ENCODE results near the gene SGO1.

The SGO1 gene

GRCh38 chr3:20154928-20155327 is 31.1 kb downstream of the SGO1 start:
- DNase-seq (ENCODE audit: low read depth in 2 of 2), result no peak

DNA sequence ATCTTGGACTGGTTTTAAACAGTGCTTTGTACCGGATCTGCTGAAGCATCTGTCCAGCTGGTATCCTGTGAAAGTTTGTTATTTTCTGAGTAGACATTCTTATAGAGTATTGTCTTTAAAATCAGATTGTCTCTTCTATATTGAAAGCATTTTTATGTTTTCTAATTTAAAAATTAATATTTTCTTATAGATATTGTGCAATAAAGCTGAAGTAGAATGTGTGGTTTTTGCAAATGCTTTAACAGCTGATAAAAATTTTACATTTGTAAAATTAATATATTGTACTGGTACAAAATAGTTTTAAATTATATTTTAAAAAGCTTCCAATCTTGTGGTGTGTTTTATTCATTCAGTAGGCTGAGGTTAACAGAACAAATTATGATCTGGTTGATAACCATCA is 31.9 kb downstream of the SGO1 start:
- DNase-seq (ENCODE audit: low read depth in 2 of 2), result no peak

GRCh38 chr3:20148466-20148865 is 37.5 kb downstream of the SGO1 start:
- DNase-seq (ENCODE audit: low read depth in 2 of 2), result no peak

GRCh38 chr3:20147361-20147760 is 38.6 kb downstream of the SGO1 start:
- no peak for DNase-seq (ENCODE audit: low read depth in 2 of 2)

DNA sequence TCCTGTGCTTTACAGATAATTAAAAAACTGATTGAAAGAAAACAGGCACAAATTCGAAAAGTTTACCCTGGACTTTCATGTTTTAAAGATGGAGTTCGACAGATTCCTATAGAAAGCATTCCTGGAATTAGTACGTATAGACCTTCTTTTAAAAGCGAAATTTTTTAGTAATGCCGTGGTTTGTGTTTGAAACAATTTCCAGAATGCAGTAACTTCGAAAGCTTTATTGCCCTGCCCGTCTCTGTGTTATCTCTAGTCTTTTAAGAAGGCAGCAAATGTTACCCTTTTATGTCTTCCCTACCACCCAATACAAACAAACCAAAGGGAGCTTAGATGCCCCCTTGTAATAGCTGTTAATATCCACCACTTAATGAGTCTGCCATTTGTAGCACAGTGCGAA is 39.7 kb downstream of the SGO1 start:
- no peak for DNase-seq (ENCODE audit: low read depth in 2 of 2)

- DNase-seq (ENCODE audit: low read depth in 2 of 2), result no peak
Observed at GRCh38 chr3:20145874-20146273, 40.1 kb downstream of the SGO1 start.

DNA sequence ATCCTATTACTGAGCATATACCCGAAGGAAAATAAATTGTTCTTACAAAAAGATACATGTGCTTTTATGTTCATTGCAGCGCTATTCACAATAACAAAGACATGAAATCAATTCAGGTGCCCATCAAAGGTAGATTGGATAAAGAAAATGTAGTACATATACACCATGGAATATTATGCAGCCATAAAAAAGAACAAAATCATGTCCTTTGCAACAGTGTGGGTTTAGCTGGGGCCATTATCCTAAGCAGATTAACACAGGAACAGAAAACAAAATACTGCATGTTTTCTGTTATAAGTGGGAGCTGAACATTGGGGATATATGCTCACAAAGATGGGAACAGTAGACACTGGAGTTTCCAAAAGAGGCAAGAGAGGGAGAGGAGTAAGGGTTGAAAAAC is 42.5 kb downstream of the SGO1 start:
- no peak for DNase-seq (ENCODE audit: low read depth in 2 of 2)

- no peak for DNase-seq (ENCODE audit: low read depth in 2 of 2)
Observed at GRCh38 chr3:20142517-20142916, 43.5 kb downstream of the SGO1 start.

DNA sequence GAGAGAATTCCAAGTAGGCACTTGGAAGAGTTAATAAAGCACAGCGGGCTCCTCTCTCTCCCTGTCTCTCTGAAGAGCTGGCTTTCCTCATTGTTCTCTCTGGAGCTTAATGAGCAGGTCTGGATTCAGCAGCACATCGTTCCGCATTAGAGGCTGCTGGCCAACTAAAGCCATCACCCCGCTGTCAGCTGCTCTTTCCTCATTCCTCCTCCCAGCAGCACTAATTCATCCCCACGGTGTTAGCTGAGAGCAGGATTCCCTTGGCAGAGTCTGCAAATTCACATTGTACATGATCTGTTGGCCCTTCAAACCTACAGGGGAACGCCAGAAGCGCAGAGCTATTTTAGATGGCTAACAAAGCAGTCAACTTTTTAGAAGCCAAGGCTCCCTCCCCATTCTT is 44.2 kb downstream of the SGO1 start:
- no peak for DNase-seq (ENCODE audit: low read depth in 2 of 2)

- no peak for DNase-seq (ENCODE audit: low read depth in 2 of 2)
Observed at GRCh38 chr3:20141316-20141715, 44.7 kb downstream of the SGO1 start.

DNA sequence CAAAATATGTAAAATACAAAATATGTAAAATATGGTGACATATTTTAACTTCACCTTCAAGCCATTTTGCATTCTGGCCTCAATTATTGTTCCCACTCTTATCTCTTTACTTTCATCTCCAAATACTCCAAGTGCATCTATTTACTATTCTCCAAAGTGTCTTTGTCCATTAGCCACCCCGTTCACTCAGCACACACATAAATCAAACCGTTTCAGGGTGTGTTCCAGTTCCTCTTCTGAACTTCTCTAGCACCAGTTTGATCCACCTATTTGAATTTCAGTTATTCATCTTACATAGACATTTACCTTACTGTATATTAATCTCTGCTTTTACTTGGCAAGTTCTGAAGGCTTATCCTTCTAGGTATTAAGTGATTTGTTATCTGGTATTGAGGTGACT is 45.1 kb downstream of the SGO1 start:
- DNase-seq (ENCODE audit: low read depth in 2 of 2), result no peak

GRCh38 chr3:20137647-20138046 is 48.4 kb downstream of the SGO1 start:
- DNase-seq (ENCODE audit: low read depth in 2 of 2), result no peak

DNA sequence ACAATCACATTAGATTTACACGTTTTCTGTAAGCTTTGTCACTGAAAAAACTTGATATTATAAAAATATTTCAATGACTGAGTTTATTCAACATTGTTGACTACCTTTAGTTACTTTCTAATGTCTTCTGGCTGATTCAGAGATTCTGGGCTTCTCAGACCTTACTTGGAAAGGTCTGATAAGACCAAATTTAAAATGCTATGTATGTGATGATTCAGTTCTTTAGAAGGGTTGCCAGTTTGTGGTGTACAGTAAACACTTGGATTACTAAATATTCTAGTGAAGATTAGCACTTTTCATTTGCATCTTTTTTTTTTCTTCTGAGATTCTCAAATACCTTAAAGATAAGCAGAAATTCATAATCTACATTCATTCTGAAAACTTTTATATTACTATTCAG is 49.8 kb downstream of the SGO1 start:
- no peak for DNase-seq (ENCODE audit: low read depth in 2 of 2)

DNA sequence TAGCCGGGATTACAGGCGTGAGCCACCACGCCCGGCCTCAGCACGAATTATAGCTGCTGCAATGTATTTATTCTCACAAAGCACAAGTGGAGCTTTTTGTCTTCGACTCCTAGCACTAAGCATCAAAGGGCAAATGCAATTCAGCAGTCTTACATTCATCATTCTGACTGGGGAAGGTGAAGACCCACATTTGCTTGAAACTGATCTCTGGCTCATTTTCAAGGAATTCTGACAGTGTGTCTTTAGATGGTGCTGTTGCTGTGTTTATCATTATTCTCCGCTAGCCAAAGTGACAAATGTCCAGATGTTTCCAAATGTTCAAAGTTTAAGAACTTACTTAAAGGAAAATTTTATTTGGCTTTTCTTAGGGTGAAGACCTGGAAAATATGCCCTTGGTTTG is 55.9 kb downstream of the SGO1 start:
- DNase-seq (ENCODE audit: low read depth in 2 of 2), result no peak

DNA sequence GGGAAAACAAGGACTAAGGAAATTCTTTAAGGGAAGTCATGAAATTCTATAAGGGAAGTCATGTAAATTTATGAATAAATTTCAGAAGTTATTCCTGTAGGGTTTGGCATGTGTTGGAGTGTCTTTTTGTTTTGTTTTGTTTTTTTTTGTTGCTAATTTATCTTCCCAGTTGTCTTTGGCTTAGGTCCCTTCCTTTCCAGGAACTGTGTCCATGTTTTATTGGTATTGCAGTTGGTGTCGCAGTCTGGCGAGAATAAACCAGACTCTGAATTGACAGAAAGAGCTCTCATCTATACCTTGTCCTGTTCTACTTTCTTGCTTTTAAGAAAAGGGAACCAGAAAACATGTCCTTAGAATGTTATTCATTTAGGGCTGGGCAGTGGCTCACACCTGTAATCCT is 57.6 kb downstream of the SGO1 start:
- DNase-seq (ENCODE audit: low read depth in 2 of 2), result no peak

DNA sequence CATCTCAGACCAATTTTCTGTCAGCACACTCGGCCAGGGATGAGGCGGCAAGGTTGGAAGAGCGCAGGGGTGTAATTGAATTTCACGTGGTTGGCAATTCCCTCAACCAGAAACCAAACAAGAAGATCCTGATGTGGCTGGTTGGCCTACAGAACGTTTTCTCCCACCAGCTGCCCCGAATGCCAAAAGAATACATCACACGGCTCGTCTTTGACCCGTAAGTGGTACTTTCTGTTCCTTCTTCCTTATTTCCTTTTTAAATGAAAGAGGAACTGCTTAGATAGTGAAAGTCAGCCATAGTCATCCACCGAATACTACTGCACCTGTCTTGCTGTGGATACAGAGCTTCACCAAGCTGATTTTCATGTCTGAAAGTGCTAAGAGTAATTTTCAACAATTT is 60.1 kb downstream of the SGO1 start:
- DNase-seq (ENCODE audit: low read depth in 2 of 2), result no peak

- DNase-seq (ENCODE audit: low read depth in 2 of 2), result no peak
Observed at GRCh38 chr3:20125289-20125688, 60.7 kb downstream of the SGO1 start.

GRCh38 chr3:20123131-20123652 is 62.8 kb downstream of the SGO1 start:
- DNase-seq (ENCODE audit: low read depth in 2 of 2), result no peak

DNA sequence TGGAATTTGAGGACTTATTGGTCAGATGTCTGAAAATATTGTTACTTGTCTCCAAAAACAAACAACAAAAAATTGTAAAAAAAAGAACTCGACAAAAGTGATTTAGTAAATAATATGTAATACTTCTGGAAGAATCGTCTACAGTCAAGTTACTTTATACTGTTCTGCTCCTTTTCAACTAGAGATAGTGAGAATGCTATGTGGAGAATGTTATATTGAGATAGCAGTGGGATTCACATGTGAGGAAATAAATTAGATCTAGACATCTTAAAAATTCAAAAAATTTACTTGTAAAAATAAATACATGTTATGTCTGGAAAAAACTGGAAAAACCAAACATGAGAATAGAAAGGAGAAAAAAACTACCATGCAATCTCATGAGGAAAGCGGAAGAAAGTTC is 64.9 kb downstream of the SGO1 start:
- no peak for DNase-seq (ENCODE audit: low read depth in 2 of 2)
